ENCODE results near the gene RUNX2.

Gene RUNX2

DNA sequence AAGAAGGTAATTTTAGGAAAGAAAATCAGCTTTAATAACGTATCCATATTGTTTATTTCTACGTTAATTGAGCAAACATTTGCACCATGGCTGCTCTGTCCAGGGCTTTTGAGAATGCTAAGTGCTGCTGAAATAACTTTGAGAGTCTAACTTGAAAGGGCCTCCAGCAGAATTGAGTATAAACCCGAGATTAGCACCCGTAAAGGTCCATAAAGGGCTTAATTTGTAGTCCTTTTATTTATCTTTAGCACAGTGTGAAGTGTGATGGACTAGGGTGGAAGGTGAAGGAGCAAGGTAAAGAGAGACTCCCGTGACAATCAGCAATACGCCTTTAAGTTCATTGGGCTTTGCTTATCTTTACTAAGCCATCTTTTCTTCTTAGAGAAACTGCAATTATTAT lies 127.3 kb downstream of the RUNX2 start:
- no peaks in the 10 kb centered on the region for H3K9me3 ChIP-seq (ENCODE audit: control insufficient read depth, insufficient read depth, low read depth, low read length)
- no peak overlapping the region for H3K27ac ChIP-seq (ENCODE audit: extremely low read depth, low read depth, low read length)
- CTCF ChIA-PET: interaction anchor here (0.6 kb wide), 1 partner anchor 9 kb away, joined by 3 read pairs; no protein-coding TSS in a partner anchor
- POLR2A ChIA-PET: no interaction called here
- no peak for TF ChIP-seq ZNF311 (tag by site-specific recombination; IDR thresholded peaks at IDR 0.05; ENCODE audit: borderline replicate concordance)
- TF ChIP-seq TCF7L2 (IDR thresholded peaks at IDR 0.05; ENCODE audit: borderline replicate concordance, low read depth, low read length): peak; percentile 74; the same call in 1 of the 2 replicates
- TF ChIP-seq FEZF1 (tag by site-specific recombination; IDR thresholded peaks at IDR 0.05): peak; percentile 71
- H3K36me3 ChIP-seq (ENCODE audit: control insufficient read depth in 2 of 2, insufficient read depth in 1 of 2, low read length in 2 of 2): no peaks in the 10 kb centered on the region
- H3K4me1 ChIP-seq (ENCODE audit: control insufficient read depth, insufficient read depth, low read length): peaks cover 18% of the 10 kb centered on the region
- no peak overlapping the region for H3K4me3 ChIP-seq (ENCODE audit: low read depth, low read length)

DNA sequence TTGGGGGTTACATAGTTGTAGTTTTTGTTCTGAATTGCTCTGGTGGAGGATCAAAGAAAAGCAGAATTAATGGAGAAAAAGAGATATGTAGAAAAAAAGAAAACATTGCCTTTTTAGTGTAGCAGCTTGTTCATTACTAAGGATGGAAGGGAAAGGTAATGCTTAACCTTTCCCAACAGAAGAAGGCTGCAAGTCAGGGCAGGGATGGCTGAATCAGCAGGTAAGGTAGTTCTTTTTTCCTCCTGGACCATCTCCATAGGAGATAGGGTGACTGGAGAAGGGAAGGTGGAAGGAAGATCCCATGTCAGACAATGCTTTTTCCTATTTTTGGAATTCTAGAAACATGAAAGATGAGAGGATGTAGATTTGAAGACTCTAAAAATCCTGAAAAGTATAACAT lies 129.0 kb downstream of the RUNX2 start:
- Histone ChIP-seq H3K4me3 (ENCODE audit: low read depth, low read length) (no peak overlapping the region), H3K4me1 (ENCODE audit: control insufficient read depth, insufficient read depth, low read length) (peaks cover 18% of the 10 kb centered on the region), H3K9me3 (ENCODE audit: control insufficient read depth, insufficient read depth, low read depth, low read length) (no peaks in the 10 kb centered on the region), H3K36me3 (ENCODE audit: control insufficient read depth in 2 of 2, insufficient read depth in 1 of 2, low read length in 2 of 2) (no peaks in the 10 kb centered on the region), H3K27ac (ENCODE audit: extremely low read depth, low read depth, low read length) (no peak overlapping the region)
- TF ChIP-seq ZNF837 (tag by site-specific recombination; IDR thresholded peaks at IDR 0.05) (no peak), ZNF221 (tag by site-specific recombination; IDR thresholded peaks at IDR 0.05; ENCODE audit: borderline replicate concordance) (no peak), ZNF473 (tag by site-specific recombination; IDR thresholded peaks at IDR 0.05) (no peak), ZNF76 (tag by site-specific recombination; IDR thresholded peaks at IDR 0.05; ENCODE audit: borderline replicate concordance, low read depth) (no peak), ZNF776 (tag by site-specific recombination; IDR thresholded peaks at IDR 0.05; ENCODE audit: borderline replicate concordance) (no peak), ZNF404 (tag by site-specific recombination; IDR thresholded peaks at IDR 0.05) (no peak), BCL11A (tag by site-specific recombination; IDR thresholded peaks at IDR 0.05; ENCODE audit: low read depth) (no peak), ZNF132 (tag by site-specific recombination; IDR thresholded peaks at IDR 0.05; ENCODE audit: borderline replicate concordance) (no peak), ZSCAN18 (tag by site-specific recombination; IDR thresholded peaks at IDR 0.05) (no peak), SCRT2 (tag by site-specific recombination; IDR thresholded peaks at IDR 0.05) (no peak), GLI4 (tag by site-specific recombination; IDR thresholded peaks at IDR 0.05) (no peak), HOXA7 (CRISPR knock-in tag; IDR thresholded peaks at IDR 0.05; ENCODE audit: borderline replicate concordance) (no peak), SETDB1 (IDR thresholded peaks at IDR 0.05; ENCODE audit: insufficient read length, low read length) (no peak), ZNF138 (tag by site-specific recombination; IDR thresholded peaks at IDR 0.05; ENCODE audit: borderline replicate concordance) (no peak), ZBTB48 (tag by site-specific recombination; IDR thresholded peaks at IDR 0.05) (no peak), GFI1B (tag by site-specific recombination; IDR thresholded peaks at IDR 0.05) (no peak)
- TF ChIP-seq, protein P1, sequence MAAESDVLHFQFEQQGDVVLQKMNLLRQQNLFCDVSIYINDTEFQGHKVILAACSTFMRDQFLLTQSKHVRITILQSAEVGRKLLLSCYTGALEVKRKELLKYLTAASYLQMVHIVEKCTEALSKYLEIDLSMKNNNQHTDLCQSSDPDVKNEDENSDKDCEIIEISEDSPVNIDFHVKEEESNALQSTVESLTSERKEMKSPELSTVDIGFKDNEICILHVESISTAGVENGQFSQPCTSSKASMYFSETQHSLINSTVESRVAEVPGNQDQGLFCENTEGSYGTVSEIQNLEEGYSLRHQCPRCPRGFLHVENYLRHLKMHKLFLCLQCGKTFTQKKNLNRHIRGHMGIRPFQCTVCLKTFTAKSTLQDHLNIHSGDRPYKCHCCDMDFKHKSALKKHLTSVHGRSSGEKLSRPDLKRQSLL (tag by site-specific recombination; IDR thresholded peaks at IDR 0.05): no peak
- ChIA-PET POLR2A (no interaction called here), CTCF (interaction anchor here (0.6 to 1.0 kb wide), 3 partner anchors 42 to 801 kb away, joined by 3 to 7 read pairs (median 4); no protein-coding TSS in a partner anchor)

- POLR2A ChIA-PET: no interaction called here
- CTCF ChIA-PET: interaction anchor here (0.5 to 0.7 kb wide), 4 partner anchors 9 to 1030 kb away, joined by 3 to 4 read pairs (median 3); no protein-coding TSS in a partner anchor
- peaks cover 18% of the 10 kb centered on the region for H3K4me1 ChIP-seq (ENCODE audit: control insufficient read depth, insufficient read depth, low read length)
- TF ChIP-seq ZNF10 (tag by site-specific recombination; IDR thresholded peaks at IDR 0.05) (no peak), ZNF48 (tag by site-specific recombination; IDR thresholded peaks at IDR 0.05) (no peak), CTCF (tag by site-specific recombination; IDR thresholded peaks at IDR 0.05) (no peak), ZNF518A (tag by site-specific recombination; conservative IDR thresholded peaks at IDR 0.05; ENCODE audit: low read depth) (no peak), GLI4 (tag by site-specific recombination; IDR thresholded peaks at IDR 0.05) (no peak)
Measured at GRCh38 chr6:45458672-45459071, 130.5 kb downstream of the RUNX2 start.

More at GRCh38 chr6:45458672-45459071, 130.5 kb downstream of the RUNX2 start:
- H3K27ac ChIP-seq (ENCODE audit: extremely low read depth, low read depth, low read length): no peak overlapping the region
- H3K9me3 ChIP-seq (ENCODE audit: control insufficient read depth, insufficient read depth, low read depth, low read length): no peaks in the 10 kb centered on the region
- no peak overlapping the region for H3K4me3 ChIP-seq (ENCODE audit: low read depth, low read length)
- H3K36me3 ChIP-seq (ENCODE audit: control insufficient read depth in 2 of 2, insufficient read depth in 1 of 2, low read length in 2 of 2): no peaks in the 10 kb centered on the region
